Measurements from ENCODE around the gene IL22.
A peak's percentile ranks its signal among the peaks of the same experiment; 100 is the strongest.

IL22 gene

GRCh38 chr12:68253504-68253903, at the start of gene IL22:
IL22 (minus strand) TSS chr12:68253604; CDS start chr12:68253448, 156 bp downstream.
- no peak for DNase-seq (ENCODE audit: low spot score)

GRCh38 chr12:68297929-68298328, 44.5 kb upstream of the IL22 start:
- no peak for DNase-seq (ENCODE audit: low spot score)

- no peak for DNase-seq (ENCODE audit: low spot score)
Measured at GRCh38 chr12:68294251-68294650, 40.8 kb upstream of the IL22 start.

- no peak for DNase-seq (ENCODE audit: low spot score)
Measured at GRCh38 chr12:68293347-68293746, 39.9 kb upstream of the IL22 start.

- DNase-seq (ENCODE audit: low spot score) = no peak
Measured at GRCh38 chr12:68292151-68292943, 38.9 kb upstream of the IL22 start.

GRCh38 chr12:68291396-68292036, 38.1 kb upstream of the IL22 start:
- DNase-seq (ENCODE audit: low spot score) = no peak

- no peak for DNase-seq (ENCODE audit: low spot score)
Measured at GRCh38 chr12:68290126-68290525, 36.7 kb upstream of the IL22 start.

GRCh38 chr12:68287106-68287505, 33.7 kb upstream of the IL22 start:
- no peak for DNase-seq (ENCODE audit: low spot score)

- no peak for DNase-seq (ENCODE audit: low spot score)
Measured at GRCh38 chr12:68286396-68286795, 33.0 kb upstream of the IL22 start.

GRCh38 chr12:68285541-68285940, 32.1 kb upstream of the IL22 start:
- no peak for DNase-seq (ENCODE audit: low spot score)

- no peak for DNase-seq (ENCODE audit: low spot score)
Measured at GRCh38 chr12:68281322-68282077, 28.1 kb upstream of the IL22 start.

GRCh38 chr12:68280240-68280639, 26.8 kb upstream of the IL22 start:
- DNase-seq (ENCODE audit: low spot score) = no peak

GRCh38 chr12:68279227-68280054, 26.0 kb upstream of the IL22 start:
- no peak for DNase-seq (ENCODE audit: low spot score)

- DNase-seq (ENCODE audit: low spot score) = no peak
Measured at GRCh38 chr12:68276402-68276930, 23.1 kb upstream of the IL22 start.

GRCh38 chr12:68272732-68273131, 19.3 kb upstream of the IL22 start:
- DNase-seq (ENCODE audit: low spot score) = no peak

GRCh38 chr12:68271346-68271745, 17.9 kb upstream of the IL22 start:
- DNase-seq (ENCODE audit: low spot score) = peak; percentile 14

GRCh38 chr12:68270358-68270757, 17.0 kb upstream of the IL22 start:
- no peak for DNase-seq (ENCODE audit: low spot score)

GRCh38 chr12:68269779-68270178, 16.4 kb upstream of the IL22 start:
- no peak for DNase-seq (ENCODE audit: low spot score)

- no peak for DNase-seq (ENCODE audit: low spot score)
Measured at GRCh38 chr12:68268967-68269366, 15.6 kb upstream of the IL22 start.

GRCh38 chr12:68267892-68268396, 14.5 kb upstream of the IL22 start:
- DNase-seq (ENCODE audit: low spot score) = peak; percentile 53

GRCh38 chr12:68264857-68265256, 11.5 kb upstream of the IL22 start:
- peak; percentile 24 for DNase-seq (ENCODE audit: low spot score)
